Sigmoid colon (tissue), 7 donors: Measurements from ENCODE around the gene TTC9C. TPM values are rescaled to one million over a fixed set of nuclear protein-coding genes. Genes with fewer than 3 reads are reported as not detected.
"Not testable (repeated sequence)": the region's sequence is repeated elsewhere in the genome, so short reads cannot be mapped to it uniquely, and the experiment has no call there.

Experiments
- DNase-seq: peaks from one replicate; pipeline ENCODE4 v3.0.0-alpha.2; 2019
- H3K27ac ChIP-seq, 4 donors: fragments of 200-600 bp; sonication (generic); one replicate each; pipeline ENCODE4 v1.5.1; 2016 to 2019; ENCODE audit warnings: mild to moderate bottlenecking in 1 of 4
- H3K27me3 ChIP-seq, 3 donors: fragments of 200-600 bp; sonication (generic); one replicate each; pipeline ENCODE4 v1.5.1; 2019; ENCODE audit warnings: mild to moderate bottlenecking in 1 of 3
- H3K36me3 ChIP-seq, 4 donors: fragments of 200-600 bp; sonication (generic); one replicate each; pipeline ENCODE4 v1.5.1; 2016 to 2019
- H3K4me1 ChIP-seq, 4 donors: fragments of 200-600 bp; sonication (generic); one replicate each; pipeline ENCODE4 v1.5.1; 2017 to 2019
- H3K4me3 ChIP-seq, 4 donors: fragments of 200-600 bp; sonication (generic); one replicate each; pipeline ENCODE4 v1.5.1; 2017 to 2019; ENCODE audit warnings: mild to moderate bottlenecking in 2 of 4, moderate library complexity in 1 of 4
- H3K9me3 ChIP-seq, 4 donors: fragments of 200-600 bp in 3 of 4; sonication (generic) in 3 of 4; one replicate each; pipeline versions ENCODE4 v1.5.1 to v1.6.1; 2013 to 2019
- CTCF ChIP-seq, 4 experiments: fragments of 450-650 bp in 3 of 4; fragments of 200-600 bp in 1 of 4; IDR thresholded peaks; one replicate each; pipeline ENCODE4 v1.5.1; 2016 to 2019; ENCODE audit warnings: antibody characterized with exemption in 4 of 4, mild to moderate bottlenecking in 3 of 4, moderate library complexity in 2 of 4
- EP300 ChIP-seq, 4 donors: sonication (generic); formaldehyde crosslinking; IDR thresholded peaks; one replicate each; pipeline ENCODE4 v1.6.1; 2017; ENCODE audit warnings: antibody characterized with exemption in 4 of 4
- POLR2A ChIP-seq, 2 donors: fragments of 450-650 bp; IDR thresholded peaks; one replicate each; pipeline ENCODE4 v1.6.1; 2016; ENCODE audit warnings: antibody characterized with exemption in 2 of 2, mild to moderate bottlenecking in 2 of 2, moderate library complexity in 2 of 2
- POLR2AphosphoS5 ChIP-seq, 4 donors: sonication (generic); formaldehyde crosslinking; IDR thresholded peaks; one replicate each; pipeline ENCODE4 v1.6.1; 2017; ENCODE audit warnings: antibody characterized with exemption in 4 of 4
- WGBS, 2 donors: extraction: QIAGEN DNeasy Blood & Tissue Kit; methylation state at CpG; one replicate each; pipeline ENCODE4 v1.1.7; 2013; 5-methylcytosine and 5-hydroxymethylcytosine counted together
- intact Hi-C: fragments of 100-400 bp; cut with DNase I; formaldehyde crosslinking; loops from one replicate; pipeline ENCODE4 v1.15.1; 2023
- polyA plus RNA-seq, 3 donors: library from polyadenylated mRNA; stranded (reverse); fragments of 200-250 nt; gene quantifications; one replicate each; pipeline ENCODE4 v1.2.3, GENCODE V29; 2013
- total RNA-seq, 4 donors: library from RNA; depleted of rRNA; stranded (reverse); fragments of >200 nt; gene quantifications; one replicate each; pipeline ENCODE4 v1.1.0, GENCODE V29; 2016
- donor health status: healthy with polysubstance abuse.
- donor health status: Bipolar disorder and iron deficiency.
- donor health status: healthy.

Gene TTC9C
- total and polyA plus RNA-seq, 7 donors = 21.9 to 39.9 (median 27.6) TPM

GRCh38 chr11:62747475-62748160 is 19.3 kb downstream of the TTC9C start:
- TF ChIP-seq EP300 (IDR thresholded peaks at IDR 0.05) = no peak
- no peak for TF ChIP-seq POLR2AphosphoS5 (IDR thresholded peaks at IDR 0.05)
- no peak for TF ChIP-seq CTCF (IDR thresholded peaks at IDR 0.05)
- no peak for TF ChIP-seq POLR2A (IDR thresholded peaks at IDR 0.05)
- WGBS, 2 donors = 89% methylated on average over 9 of the region's 9 CpGs
- H3K9me3 ChIP-seq = no peaks in the 10 kb centered on the region
- intact Hi-C loops = no loop called here
- peaks cover 0 to 18% (median 2%) of the 10 kb centered on the region in 4 donors for H3K36me3 ChIP-seq
- H3K4me1 ChIP-seq = peaks cover 0 to 21% (median 5%) of the 10 kb centered on the region in 4 donors
- H3K4me3 ChIP-seq = no peak overlapping the region
- DNase-seq = no peak
- no peak overlapping the region for H3K27ac ChIP-seq
- H3K27me3 ChIP-seq = no peaks in the 10 kb centered on the region

GRCh38 chr11:62749931-62750330 is 21.6 kb downstream of the TTC9C start:
- H3K36me3 ChIP-seq = peaks cover 0 to 22% (median 4%) of the 10 kb centered on the region in 4 donors
- H3K4me3 ChIP-seq, intact Hi-C loops, H3K9me3 ChIP-seq, H3K27ac ChIP-seq, H3K27me3 ChIP-seq: not testable (repeated sequence)
- DNase-seq = peak; percentile 28
- peaks cover 0 to 38% (median 18%) of the 10 kb centered on the region in 4 donors for H3K4me1 ChIP-seq
- WGBS, 2 donors = 96 to 97% methylated on average over 5 of the region's 5 CpGs

GRCh38 chr11:62752177-62752785 is 24.0 kb downstream of the TTC9C start:
- H3K4me3 ChIP-seq = no peak overlapping the region
- no peaks in the 10 kb centered on the region for H3K27me3 ChIP-seq
- intact Hi-C loops = loop anchor here (2.0 kb wide), 1 partner anchor 23 kb away; the partner anchor contains the start of gene TTC9C
- no peak for DNase-seq
- 94 to 96% methylated on average over 14 of the region's 14 CpGs for WGBS, 2 donors
- TF ChIP-seq EP300 (IDR thresholded peaks at IDR 0.05) (no peak), POLR2A (IDR thresholded peaks at IDR 0.05) (no peak), POLR2AphosphoS5 (IDR thresholded peaks at IDR 0.05) (no peak), CTCF (IDR thresholded peaks at IDR 0.05) (no peak)
- peaks cover 0 to 38% (median 18%) of the 10 kb centered on the region in 4 donors for H3K4me1 ChIP-seq
- no peaks in the 10 kb centered on the region for H3K9me3 ChIP-seq
- H3K36me3 ChIP-seq = peaks cover 0 to 22% (median 4%) of the 10 kb centered on the region in 4 donors
- H3K27ac ChIP-seq = no peak overlapping the region

GRCh38 chr11:62752994-62753735 is 24.9 kb downstream of the TTC9C start:
- no peaks in the 10 kb centered on the region for H3K9me3 ChIP-seq
- WGBS, 2 donors = 35 to 66% methylated on average over 15 of the region's 15 CpGs
- intact Hi-C loops = loop anchor here (2.0 kb wide), 1 partner anchor 24 kb away; the partner anchor contains the start of gene TTC9C
- H3K4me1 ChIP-seq = peaks cover 0 to 38% (median 18%) of the 10 kb centered on the region in 4 donors
- peaks cover 0 to 22% (median 4%) of the 10 kb centered on the region in 4 donors for H3K36me3 ChIP-seq
- peak overlapping the region; percentile 90 to 96 (median 94) for H3K27ac ChIP-seq
- peak overlapping the region; percentile 50 to 70 (median 66) for H3K4me3 ChIP-seq
- no peak for TF ChIP-seq CTCF (IDR thresholded peaks at IDR 0.05)
- TF ChIP-seq EP300 (IDR thresholded peaks at IDR 0.05) = no peak
- TF ChIP-seq POLR2A (IDR thresholded peaks at IDR 0.05) = no peak
- TF ChIP-seq POLR2AphosphoS5 (IDR thresholded peaks at IDR 0.05) = no peak
- no peaks in the 10 kb centered on the region for H3K27me3 ChIP-seq
- no peak for DNase-seq
